Measurements from ENCODE around the gene ADGRG3.

The ADGRG3 gene

DNA sequence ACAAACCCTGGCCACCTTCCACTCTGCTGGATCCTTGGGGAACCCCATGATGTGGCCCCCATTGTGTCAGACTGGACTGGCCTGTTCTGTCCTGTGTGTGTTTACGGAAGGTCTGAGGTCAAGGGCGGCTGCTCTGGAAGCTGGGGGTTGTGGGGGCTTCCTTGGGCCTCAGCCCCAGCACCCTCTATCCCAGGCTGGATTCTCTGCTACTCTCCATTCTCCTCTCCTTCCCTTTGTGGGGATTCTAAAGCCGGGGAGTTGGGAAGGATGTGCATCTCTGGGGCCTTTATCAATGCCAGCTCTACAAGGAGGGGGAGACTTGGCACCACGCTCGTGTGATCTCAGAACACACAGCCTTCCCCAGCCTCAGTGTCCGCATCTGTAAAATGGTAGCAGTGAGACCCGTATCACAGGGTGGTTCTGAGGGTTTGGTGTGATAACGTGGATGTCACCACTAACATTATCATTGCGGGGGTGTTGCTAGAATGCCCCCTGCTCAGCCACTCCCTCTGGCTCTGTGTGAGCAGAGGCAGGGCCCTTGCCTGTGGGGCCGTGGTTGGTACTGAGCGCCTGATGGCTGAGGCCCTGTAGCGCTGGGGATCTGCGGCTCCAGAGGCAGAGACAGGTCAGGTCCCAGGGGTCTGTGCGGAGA lies 21.6 kb upstream of the ADGRG3 start:
- no peak for DNase-seq

DNA sequence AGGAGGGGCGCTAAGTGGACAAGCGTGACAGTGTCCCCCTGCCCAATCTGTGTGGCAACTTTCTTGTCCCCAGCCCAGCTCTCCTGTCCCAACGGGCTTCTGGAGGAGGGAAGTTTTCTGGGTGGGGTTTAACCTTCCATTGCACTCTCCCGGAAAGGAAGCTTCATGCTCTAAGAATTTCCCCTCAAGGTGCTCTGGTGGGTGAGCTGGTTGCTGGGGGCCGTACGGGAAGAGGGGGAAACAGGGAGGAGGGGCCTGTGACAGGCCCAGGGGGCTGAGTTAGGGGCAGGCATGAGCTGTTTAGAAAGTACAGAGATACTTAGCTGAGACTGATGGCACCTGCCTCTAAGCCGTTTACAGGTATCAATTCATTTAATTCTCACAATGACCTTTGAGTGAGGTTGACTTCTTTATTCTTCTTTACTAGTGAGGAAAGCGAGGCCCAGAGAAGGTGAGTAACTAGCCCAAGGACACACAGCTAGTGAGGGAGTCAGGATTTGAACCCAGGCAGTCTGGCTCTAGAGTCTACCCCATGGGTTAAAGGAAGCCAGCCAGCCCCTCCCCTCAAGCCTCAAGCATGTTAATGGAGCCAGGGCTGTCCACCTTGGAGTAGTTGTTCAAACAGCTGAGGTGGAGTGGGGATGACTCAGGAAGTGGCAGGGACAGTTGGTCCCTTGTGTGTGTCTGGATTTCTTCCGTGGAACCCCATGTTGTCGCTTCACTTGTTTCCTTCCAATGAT lies 20.8 kb upstream of the ADGRG3 start:
- DNase-seq: no peak

DNA sequence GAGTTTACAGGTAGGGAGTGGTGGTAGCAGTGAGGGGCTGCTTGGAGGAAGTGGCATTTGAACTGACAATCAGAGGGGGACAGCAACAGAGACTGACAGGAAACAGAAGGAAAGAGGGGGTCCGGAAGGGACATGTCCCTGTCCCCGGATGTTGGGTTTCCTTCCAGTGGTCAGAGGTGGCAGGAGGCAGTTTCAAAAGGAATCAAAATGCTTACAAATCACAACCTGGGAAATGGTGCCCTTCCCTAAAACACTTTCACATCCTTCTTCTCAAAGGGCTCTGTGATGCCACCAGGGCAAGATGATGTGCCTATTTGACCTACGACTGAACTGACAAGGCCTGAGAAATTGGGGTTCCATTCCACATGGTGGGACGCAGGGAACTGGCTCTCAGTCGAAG lies 20.0 kb upstream of the ADGRG3 start:
- DNase-seq: no peak

DNA sequence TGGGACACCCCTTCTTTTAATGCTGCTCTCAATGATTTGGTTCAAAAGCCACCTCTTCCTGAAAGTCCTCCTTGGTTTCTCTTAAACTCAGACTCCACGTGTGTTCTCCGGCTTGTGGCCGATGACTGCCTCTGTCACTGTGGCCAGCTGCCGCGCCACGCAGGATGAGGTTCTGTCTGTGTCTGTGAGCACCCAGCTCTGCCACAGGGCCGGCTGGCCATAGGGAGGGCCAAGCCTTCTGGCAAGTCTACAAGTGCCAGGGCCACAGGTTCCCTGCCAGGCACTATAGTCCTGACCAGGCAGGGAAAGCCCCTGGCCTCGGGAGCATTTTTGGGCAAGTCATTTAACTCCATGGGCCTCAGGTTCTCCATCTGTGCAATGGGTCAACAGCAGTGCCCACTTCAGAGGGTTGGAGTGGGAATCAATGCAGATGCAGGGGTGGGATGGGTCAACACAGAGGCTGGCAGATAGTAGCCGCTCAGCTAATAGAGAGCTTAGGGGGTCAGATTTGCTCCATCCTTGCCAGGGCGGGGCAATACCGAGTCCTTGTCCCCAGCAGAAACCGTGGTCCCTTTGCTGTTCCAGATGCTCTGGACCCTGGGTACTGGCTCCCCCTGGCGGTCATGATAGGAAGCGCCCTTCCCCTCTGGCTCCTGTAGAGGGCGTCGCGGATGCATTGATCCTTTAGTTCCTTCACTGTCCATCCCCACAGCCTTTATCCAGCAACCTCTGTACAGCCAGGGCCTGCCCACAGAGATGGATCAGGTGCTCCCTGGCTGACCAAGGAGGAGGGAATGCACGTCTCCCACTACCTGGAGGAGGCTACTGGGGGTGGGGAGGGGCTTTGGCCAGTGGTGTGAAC lies 19.3 kb upstream of the ADGRG3 start:
- DNase-seq: peak; percentile 33

DNA sequence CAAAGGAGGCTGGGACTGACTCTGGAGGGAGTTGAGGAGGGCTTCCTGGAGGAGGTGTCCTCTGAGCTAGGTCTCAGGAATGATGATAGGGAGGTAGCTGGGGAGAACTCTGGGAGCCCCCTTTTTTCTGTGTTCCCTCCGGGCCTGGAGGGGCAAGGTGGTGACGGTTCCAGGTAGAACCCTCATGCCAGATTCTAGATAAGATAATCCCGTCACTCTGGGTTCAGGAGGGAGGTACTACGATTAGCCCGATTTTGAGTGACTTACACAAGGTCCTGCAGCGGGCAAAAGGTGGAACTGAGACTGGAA lies 18.7 kb upstream of the ADGRG3 start:
- no peak for DNase-seq

DNA sequence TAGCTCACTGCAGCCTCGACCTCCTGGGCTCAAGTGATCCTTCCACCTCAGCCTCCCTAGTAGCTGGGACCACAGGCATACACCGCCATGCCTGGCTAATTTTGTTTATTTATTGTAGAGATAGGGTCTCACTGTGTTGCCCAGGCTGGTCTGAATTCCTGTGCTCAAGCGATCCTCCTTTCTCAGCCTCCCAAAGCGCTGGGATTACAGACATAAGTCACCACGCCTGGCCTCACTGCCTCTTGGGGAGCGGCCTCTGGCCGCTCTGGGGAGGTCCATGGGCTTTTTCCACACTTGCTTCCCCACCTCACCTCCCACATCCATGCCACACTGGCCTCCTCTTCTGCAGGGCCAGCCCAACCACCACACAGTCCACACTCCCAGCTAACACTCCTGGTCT lies 18.3 kb upstream of the ADGRG3 start:
- DNase-seq: no peak

DNA sequence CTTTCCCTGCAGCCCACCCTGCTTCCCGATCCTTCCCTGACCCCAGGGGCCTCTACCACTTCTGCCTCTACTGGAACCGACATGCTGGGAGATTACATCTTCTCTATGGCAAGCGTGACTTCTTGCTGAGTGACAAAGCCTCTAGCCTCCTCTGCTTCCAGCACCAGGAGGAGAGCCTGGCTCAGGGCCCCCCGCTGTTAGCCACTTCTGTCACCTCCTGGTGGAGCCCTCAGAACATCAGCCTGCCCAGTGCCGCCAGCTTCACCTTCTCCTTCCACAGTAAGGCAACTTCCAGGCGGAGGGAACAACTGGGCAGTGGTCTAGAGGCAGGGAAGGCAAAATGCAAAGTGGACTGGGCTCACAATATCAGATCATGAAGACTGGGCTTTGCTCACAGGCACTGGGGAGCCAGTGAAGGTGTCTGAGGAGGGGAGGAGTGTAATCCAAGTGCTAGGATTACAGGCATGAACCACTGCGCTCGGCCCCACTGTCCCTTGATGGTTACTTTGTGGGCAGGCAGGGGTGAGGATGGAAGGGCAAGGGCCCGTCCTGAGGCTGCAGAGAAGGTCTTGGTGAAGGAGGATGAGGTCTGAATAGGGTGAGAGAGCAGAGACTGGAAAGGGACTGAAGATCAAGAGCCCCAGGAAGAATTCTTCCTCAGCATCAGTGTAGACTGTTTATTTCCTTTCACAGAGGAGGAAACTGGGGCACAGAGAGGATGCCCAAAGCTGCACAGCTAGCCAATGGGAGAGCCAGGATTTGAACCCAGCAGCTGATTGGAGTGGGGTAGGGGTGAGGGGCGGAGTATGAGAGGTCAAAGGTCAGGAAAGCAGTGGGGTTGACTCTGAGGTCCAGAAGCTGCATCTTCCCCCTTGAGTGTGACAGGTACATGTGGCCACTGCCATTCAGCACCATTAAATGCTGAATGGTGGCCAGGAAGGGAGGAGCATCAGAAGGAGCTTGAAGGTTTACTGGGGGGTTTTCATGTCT lies 16.5 kb upstream of the ADGRG3 start:
- no peak for DNase-seq

DNA sequence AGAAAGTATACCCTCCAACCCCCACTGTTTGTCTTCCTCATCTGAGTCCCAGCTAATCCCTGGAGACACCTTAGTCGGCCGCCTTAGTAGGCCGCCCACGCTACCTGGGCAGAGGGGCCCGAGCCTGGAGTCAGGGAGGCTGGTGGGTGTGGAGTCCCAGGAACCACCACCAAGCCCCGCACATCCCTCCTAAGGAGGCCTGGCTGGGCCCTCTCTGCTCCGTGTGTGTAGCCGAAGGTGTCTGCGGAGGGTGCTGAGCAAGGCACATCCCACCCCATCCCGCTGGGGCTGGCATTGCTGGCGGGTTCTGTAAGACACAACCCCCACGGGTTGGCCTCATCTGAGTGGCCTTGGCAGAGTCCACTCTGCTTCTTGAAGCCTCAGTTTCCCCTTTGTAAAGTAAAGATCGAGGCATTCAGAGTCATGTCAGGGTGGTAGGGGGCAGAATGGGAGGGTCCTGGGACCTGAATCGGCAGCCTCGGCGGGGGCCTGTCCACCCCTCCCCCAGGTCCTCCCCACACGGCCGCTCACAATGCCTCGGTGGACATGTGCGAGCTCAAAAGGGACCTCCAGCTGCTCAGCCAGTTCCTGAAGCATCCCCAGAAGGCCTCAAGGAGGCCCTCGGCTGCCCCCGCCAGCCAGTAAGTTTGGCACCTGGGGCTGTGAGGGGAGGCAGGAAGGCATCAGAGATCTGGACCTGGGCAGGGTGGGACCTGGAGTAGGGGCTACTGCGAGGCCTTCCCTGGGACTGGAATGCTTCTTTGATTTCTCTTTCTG lies 15.2 kb upstream of the ADGRG3 start:
- no peak for DNase-seq

DNA sequence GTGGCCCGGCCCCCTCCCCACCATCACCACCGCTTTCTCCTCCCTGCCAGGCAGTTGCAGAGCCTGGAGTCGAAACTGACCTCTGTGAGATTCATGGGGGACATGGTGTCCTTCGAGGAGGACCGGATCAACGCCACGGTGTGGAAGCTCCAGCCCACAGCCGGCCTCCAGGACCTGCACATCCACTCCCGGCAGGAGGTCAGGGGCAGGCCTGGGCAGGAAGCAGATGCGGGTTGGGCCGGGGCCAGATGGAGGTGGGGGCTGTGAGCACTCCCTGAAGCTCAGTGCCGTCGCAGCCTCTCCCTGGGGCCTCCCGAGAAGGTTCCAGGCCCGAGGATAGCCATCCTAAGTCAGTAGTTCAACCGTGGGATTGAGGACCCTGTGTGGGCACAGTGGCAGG lies 14.2 kb upstream of the ADGRG3 start:
- DNase-seq: no peak

DNA sequence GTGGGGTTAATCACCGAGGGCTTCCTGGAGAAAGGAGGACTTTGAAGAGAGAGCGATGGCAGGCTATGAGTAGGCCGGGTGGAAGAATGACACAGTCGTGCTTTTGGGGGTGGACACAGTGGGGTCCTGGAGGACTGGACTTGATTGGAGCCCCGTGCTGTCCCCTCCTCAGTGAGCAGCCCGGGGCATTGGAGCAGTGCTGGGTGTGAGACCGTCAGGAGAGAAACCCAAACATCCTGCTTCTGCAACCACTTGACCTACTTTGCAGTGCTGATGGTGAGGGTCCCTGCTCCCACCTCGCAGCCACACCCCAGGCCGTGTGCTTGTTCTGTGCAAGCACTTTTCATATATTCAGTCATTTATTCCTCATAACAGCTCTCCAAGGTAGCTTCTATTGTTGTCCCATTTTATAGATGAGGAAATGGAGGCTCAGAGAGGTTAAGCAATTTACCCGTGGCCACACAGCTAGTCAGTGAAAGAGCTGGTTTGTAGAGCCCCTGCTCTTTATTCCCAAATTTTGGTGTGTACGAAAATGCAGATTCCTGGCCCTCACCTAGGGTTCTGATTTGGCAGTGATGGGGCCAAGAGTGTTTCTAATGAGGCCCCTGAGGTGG lies 11.7 kb upstream of the ADGRG3 start:
- no peak for DNase-seq

DNA sequence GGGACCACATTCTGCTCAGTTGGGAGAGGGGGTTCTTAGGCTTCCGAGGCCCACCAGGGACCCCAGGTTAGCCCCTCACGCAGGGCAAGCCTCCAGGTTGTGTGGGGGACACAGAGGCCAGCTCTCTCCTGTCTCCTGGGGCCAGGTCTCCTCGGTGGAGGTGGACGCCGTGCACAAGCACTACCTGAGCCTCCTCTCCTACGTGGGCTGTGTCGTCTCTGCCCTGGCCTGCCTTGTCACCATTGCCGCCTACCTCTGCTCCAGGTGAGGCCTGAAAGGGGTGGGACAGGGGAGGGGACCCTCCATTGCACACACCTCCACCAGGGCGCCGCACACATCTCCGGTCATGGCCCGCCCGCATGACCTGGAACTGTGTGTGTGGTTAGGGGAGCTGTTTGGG lies 10.9 kb upstream of the ADGRG3 start:
- no peak for DNase-seq

DNA sequence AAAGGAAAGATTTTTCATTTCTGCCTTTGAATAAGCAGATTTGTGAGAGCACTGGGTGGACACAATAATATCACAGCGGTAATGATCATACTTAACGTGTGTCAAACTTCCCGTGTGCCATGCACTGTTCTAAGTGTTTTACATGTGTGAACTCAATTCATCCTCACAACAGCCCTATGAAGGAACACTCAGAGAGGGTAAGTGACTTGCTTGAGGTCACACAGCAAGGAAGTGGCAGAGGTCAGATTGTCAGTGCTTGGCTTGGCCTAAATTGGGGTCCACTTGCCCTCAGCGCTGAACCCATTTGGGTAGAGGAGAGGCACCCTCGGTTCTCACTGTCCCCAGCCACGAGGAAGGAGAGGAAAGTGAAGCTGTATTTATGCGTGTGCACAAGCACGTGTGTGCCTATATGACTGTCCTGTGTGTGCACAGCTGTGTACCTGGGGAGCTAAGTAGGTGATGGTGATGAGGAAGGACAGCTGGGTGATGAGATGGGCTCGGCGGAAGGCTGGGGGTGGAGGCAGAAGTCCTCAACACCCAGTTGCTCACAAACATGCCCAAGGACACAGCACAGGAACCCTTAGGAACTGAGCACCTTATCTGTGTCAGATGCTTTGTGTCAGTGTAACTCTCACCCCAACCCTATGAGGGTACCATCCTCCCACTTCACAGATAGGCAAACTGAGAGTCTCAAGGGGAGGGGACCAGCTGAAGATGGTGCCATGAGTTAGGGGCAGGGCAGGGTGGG lies 9.8 kb upstream of the ADGRG3 start:
- DNase-seq: no peak

DNA sequence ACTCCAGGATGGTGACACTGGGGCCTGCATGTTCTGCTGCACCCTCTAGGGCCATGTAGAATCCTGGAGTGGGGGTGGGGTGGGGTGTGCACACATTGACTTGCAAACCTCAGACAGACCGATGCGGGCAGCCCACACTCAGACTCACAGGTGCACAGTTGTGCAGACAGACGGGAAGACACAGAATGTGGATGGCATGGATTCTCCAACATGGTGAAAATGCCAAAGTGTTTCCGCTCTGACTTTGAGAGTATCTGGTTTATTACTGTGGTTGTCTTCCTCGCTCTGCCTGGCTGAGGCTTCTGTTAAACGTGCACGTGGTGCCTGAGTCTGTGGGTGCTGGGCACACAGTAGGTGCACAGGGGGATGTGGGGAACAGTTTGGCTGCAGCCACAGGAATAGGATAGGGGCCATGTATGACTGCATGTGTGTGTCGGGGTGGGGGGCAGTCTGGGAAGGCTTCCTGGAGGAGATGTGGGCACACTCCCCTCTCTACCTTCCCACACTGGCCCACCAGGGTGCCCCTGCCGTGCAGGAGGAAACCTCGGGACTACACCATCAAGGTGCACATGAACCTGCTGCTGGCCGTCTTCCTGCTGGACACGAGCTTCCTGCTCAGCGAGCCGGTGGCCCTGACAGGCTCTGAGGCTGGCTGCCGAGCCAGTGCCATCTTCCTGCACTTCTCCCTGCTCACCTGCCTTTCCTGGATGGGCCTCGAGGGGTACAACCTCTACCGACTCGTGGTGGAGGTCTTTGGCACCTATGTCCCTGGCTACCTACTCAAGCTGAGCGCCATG lies 9.0 kb upstream of the ADGRG3 start:
- no peak for DNase-seq

DNA sequence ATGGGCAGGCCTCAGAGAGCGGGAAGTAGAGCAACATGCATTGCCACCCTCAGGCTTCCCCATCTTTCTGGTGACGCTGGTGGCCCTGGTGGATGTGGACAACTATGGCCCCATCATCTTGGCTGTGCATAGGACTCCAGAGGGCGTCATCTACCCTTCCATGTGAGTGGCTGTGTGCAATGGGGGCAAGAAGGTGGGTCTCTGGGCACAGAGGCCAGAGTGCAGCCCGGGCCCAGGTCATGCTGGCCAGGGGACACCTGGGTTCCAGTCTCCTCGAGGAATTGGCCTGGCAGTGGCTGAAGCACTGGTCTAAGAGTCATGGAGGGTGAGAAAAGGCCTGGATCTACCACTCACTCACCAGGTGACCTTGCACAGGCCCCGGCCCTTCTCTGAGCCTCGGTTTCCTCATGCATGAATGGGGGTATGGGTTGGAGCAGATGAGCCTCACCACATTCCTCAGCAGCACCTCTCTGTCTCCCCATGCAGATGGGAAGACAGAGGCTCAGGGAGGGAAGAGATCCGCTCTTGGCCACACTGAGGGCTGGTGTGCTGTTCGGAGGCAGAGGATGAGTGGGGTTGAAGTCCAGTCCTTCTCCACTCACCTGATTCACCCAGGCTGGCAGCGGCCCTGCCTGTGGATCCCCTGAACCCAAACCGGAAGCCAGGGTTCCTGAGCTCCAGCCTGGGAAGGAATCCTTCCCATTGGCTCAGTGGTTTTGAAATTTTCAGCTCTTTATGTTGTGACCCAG lies 7.2 kb upstream of the ADGRG3 start:
- no peak for DNase-seq

DNA sequence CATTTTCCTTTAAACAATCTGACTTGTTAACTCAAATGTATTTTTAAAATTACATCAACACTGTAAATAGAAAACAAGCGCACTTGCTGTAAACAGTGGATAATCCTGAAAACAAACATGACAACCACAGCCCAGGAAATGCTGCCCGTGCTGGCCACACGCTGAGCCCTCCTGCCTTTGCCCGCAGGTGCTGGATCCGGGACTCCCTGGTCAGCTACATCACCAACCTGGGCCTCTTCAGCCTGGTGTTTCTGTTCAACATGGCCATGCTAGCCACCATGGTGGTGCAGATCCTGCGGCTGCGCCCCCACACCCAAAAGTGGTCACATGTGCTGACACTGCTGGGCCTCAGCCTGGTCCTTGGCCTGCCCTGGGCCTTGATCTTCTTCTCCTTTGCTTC lies 6.6 kb upstream of the ADGRG3 start:
- DNase-seq: no peak

DNA sequence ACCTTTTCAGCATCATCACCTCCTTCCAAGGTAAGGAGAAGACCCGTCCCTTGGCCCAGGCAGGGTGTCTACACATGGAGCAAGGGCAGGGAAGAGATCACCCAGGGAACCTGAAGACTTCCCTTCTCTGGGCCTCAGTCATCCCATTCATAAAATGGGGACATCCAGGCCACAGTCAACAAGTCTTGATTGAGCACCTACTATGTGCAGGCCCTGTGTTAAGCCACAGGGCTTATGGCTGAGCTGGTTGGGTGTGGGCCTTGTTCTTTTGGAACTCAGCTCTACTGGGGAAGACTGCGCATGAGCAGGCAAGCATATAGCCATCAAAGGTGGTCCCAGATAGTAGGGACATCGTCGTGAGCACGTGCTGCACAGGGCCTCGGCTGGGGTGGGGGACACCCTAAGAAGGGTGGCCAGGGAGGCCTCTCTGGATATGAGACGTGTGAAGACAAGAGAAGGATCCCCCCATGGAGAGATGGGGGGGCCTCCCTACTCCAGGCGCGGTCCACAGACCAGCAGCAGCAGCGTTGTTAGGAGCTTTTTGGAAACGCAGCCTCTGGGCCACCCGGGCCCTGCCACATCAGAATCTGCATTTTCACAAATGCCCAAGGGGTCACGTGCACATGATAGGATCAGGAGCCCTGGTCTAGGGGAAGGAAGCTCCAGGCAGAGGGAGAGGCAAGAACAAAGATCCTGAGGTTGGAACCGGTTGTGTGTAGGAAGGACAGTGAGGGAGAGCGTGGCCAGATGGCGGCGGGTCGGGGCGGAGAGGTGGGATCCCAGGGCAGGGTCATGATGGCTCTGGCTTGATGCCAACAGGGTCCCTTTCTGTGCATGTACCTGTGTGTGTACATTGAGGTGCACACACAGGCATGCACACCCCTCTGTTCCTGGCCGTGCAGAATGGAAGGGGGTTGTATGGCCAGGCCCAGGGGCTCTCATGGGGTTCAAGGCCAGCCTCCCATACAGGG lies 5.9 kb upstream of the ADGRG3 start:
- no peak for DNase-seq

DNA sequence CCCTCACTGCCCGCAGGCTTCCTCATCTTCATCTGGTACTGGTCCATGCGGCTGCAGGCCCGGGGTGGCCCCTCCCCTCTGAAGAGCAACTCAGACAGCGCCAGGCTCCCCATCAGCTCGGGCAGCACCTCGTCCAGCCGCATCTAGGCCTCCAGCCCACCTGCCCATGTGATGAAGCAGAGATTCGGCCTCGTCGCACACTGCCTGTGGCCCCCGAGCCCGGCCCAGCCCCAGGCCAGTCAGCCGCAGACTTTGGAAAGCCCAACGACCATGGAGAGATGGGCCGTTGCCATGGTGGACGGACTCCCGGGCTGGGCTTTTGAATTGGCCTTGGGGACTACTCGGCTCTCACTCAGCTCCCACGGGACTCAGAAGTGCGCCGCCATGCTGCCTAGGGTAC lies 4.7 kb upstream of the ADGRG3 start:
- no peak for DNase-seq

Measured in NCI-H2227 treated with DMSO at 0.1 percent for 48 hours (cell line).